Gastroesophageal sphincter (tissue), 3 donors: ENCODE measurements around the gene ACP7.

Source experiments
- CTCF ChIP-seq, 4 experiments: fragments of 200-600 bp in 2 of 4; fragments of 450-650 bp in 2 of 4; sonication (generic) in 1 of 4; IDR thresholded peaks; one replicate each; pipeline ENCODE4 v1.5.1; 2017 to 2019; ENCODE audit warnings: antibody characterized with exemption in 4 of 4, mild to moderate bottlenecking in 2 of 4, moderate library complexity in 2 of 4
- EP300 ChIP-seq: sonication (generic); formaldehyde crosslinking; IDR thresholded peaks from one replicate; pipeline ENCODE4 v1.6.1; 2017; ENCODE audit warnings: antibody characterized with exemption, mild to moderate bottlenecking
- POLR2AphosphoS5 ChIP-seq: sonication (generic); formaldehyde crosslinking; IDR thresholded peaks from one replicate; pipeline ENCODE4 v1.6.1; 2017; ENCODE audit warnings: antibody characterized with exemption

GRCh38 chr19:39119830-39120229, 35.7 kb downstream of the ACP7 start:
- TF ChIP-seq CTCF (IDR thresholded peaks at IDR 0.05) (no peak), EP300 (no peak), POLR2AphosphoS5 (no peak)
